SK-N-SH (cell line): ENCODE measurements around the gene ROBO4. TPM values are rescaled to one million over a fixed set of nuclear protein-coding genes. Genes with fewer than 3 reads are reported as not detected.

Experiments used
- CTCF ChIA-PET: fragments of 300-600, 350-600 bp; formaldehyde crosslinking; extraction: SDS; loops from one replicate; lab custom pipeline; 2021; lab: Yijun Ruan, JAX
- POLR2A ChIA-PET: fragments of 350-600 bp; sonication (Branson Sonifier 250); formaldehyde crosslinking; extraction: SDS; loops from one replicate; lab custom pipeline; 2020; ENCODE audit warnings: antibody characterized with exemption, inconsistent platforms; lab: Yijun Ruan, JAX
- DNase-seq: peaks from one replicate; pipeline ENCODE4 v3.0.0; 2012
- H2AFZ ChIP-seq: fragments of 200-600 bp; sonication (generic); 2 replicates; pipeline ENCODE4 v1.8.1; 2016; ENCODE audit warnings: antibody characterized with exemption, mild to moderate bottlenecking, low read depth
- H3F3A ChIP-seq: fragments of 200-600 bp; sonication (generic); replicated peaks from 2 replicates; pipeline ENCODE3; 2016; ENCODE audit warnings: antibody characterized with exemption, mild to moderate bottlenecking; ENCODE audit not compliant: insufficient read depth
- H3K27ac ChIP-seq, 2 experiments: fragments of 200-500 bp in 1 of 2; fragments of 200-600 bp in 1 of 2; sonication (Bioruptor generic) in 1 of 2; sonication (generic), shearing (Covaris generic) in 1 of 2; 2 replicates each; pipeline versions ENCODE4 v1.5.1 to v1.6.1; 2014 to 2016; ENCODE audit warnings: low read depth in 2 of 2, inconsistent platforms in 1 of 2, low read length in 1 of 2, mild to moderate bottlenecking in 1 of 2, mixed read lengths in 1 of 2
- H3K27me3 ChIP-seq: fragments of 200-600 bp; sonication (generic), shearing (Covaris generic); 2 replicates; pipeline ENCODE4 v1.6.1; 2016; ENCODE audit warnings: mixed run types; ENCODE audit not compliant: insufficient read depth
- H3K36me3 ChIP-seq, 2 experiments: fragments of 200-500 bp in 1 of 2; fragments of 200-600 bp in 1 of 2; sonication (Bioruptor generic) in 1 of 2; sonication (generic) in 1 of 2; replicated peaks in 1 of 2; 2 replicates each; pipeline versions ENCODE3 to v1.5.1; 2014 to 2016; ENCODE audit warnings: low read length in 1 of 2, mild to moderate bottlenecking in 1 of 2; ENCODE audit not compliant: insufficient read depth in 2 of 2, control insufficient read depth in 1 of 2
- H3K4me1 ChIP-seq, 2 experiments: fragments of 200-500 bp in 1 of 2; fragments of 200-600 bp in 1 of 2; sonication (Bioruptor generic) in 1 of 2; sonication (generic), shearing (Covaris generic) in 1 of 2; 2 replicates each; pipeline versions ENCODE4 v1.5.1 to v1.6.1; 2014 to 2016; ENCODE audit warnings: low read depth in 1 of 2, low read length in 1 of 2, mixed run types in 1 of 2; ENCODE audit not compliant: insufficient read depth in 2 of 2, control insufficient read depth in 1 of 2
- H3K4me2 ChIP-seq: fragments of 200-600 bp; sonication (generic), shearing (Covaris generic); 2 replicates; pipeline ENCODE4 v1.6.1; 2017; ENCODE audit warnings: mixed run types
- H3K4me3 ChIP-seq, 2 experiments: fragments of 200-500 bp in 1 of 2; fragments of 200-600 bp in 1 of 2; sonication (Bioruptor generic) in 1 of 2; sonication (generic), shearing (Covaris generic) in 1 of 2; 2 replicates each; pipeline versions ENCODE4 v1.5.1 to v1.8.1; 2014 to 2016; ENCODE audit warnings: low read depth in 2 of 2, inconsistent platforms in 1 of 2, low read length in 1 of 2, mild to moderate bottlenecking in 1 of 2, mixed read lengths in 1 of 2, moderate library complexity in 1 of 2
- H3K79me2 ChIP-seq: fragments of 200-600 bp; sonication (generic); 2 replicates; pipeline ENCODE4 v1.8.1; 2017; ENCODE audit warnings: mild to moderate bottlenecking; ENCODE audit not compliant: insufficient read depth
- H3K9ac ChIP-seq: fragments of 200-600 bp; sonication (generic); 2 replicates; pipeline ENCODE4 v1.6.1; 2017; ENCODE audit warnings: mixed run types
- H3K9me2 ChIP-seq: fragments of 200-600 bp; sonication (generic); 2 replicates; pipeline ENCODE4 v1.6.1; 2017; ENCODE audit warnings: mixed run types
- H3K9me3 ChIP-seq: fragments of 200-600 bp; sonication (generic); 2 replicates; pipeline ENCODE4 v1.6.1; 2017; ENCODE audit warnings: mixed run types, mild to moderate bottlenecking, moderate library complexity
- H4K20me1 ChIP-seq: fragments of 200-600 bp; sonication (generic); 2 replicates; pipeline ENCODE4 v1.6.1; 2017; ENCODE audit warnings: mild to moderate bottlenecking, mixed run types; ENCODE audit not compliant: insufficient read depth
- CTCF ChIP-seq: fragments of 200-600 bp; sonication (generic); IDR thresholded peaks from 2 replicates; pipeline ENCODE4 v1.6.1; 2017; ENCODE audit warnings: antibody characterized with exemption, mild to moderate bottlenecking, moderate library complexity
- EP300 ChIP-seq, 2 experiments: IDR thresholded peaks; 2 replicates each; pipeline versions ENCODE4 v1.4.0 to v1.6.1; 2012; ENCODE audit warnings: borderline replicate concordance in 1 of 2, low read depth in 1 of 2, low read length in 1 of 2
- EZH2phosphoT487 ChIP-seq: fragments of 200-600 bp; sonication (generic); IDR thresholded peaks from 2 replicates; pipeline ENCODE4 v1.6.1; 2017; ENCODE audit warnings: low read depth, mixed run types, mild to moderate bottlenecking, antibody characterized with exemption, moderate library complexity, borderline replicate concordance
- FOSL2 ChIP-seq: IDR thresholded peaks from 2 replicates; pipeline ENCODE4 v1.4.0; 2012; ENCODE audit warnings: low read depth, mild to moderate bottlenecking, moderate library complexity, borderline replicate concordance
- FOXJ3 ChIP-seq: sonication (generic); formaldehyde crosslinking; IDR thresholded peaks from 2 replicates; pipeline ENCODE4 v1.5.1; 2020; ENCODE audit warnings: mild to moderate bottlenecking, missing genetic modification reagents
- FOXM1 ChIP-seq: IDR thresholded peaks from 2 replicates; pipeline ENCODE4 v1.4.0; 2012; ENCODE audit warnings: low read depth, mild to moderate bottlenecking
- JUND ChIP-seq: IDR thresholded peaks from 2 replicates; pipeline ENCODE4 v1.4.0; 2012
- MEF2A ChIP-seq: IDR thresholded peaks from 2 replicates; pipeline ENCODE4 v1.4.0; 2012; ENCODE audit warnings: low read depth, borderline replicate concordance
- NRF1 ChIP-seq: IDR thresholded peaks from 2 replicates; pipeline ENCODE4 v1.6.1; 2012; ENCODE audit warnings: low read depth, mild to moderate bottlenecking, low read length
- TAF1 ChIP-seq: IDR thresholded peaks from 2 replicates; pipeline ENCODE4 v1.6.1; 2012; ENCODE audit warnings: low read depth, mild to moderate bottlenecking, low read length, moderate library complexity, borderline replicate concordance
- WGBS: methylation state at CpG from one replicate; pipeline ENCODE4 v1.1.6; 2017; ENCODE audit warnings: low lambda C conversion rate; 5-methylcytosine and 5-hydroxymethylcytosine counted together
- polyA plus RNA-seq, 3 experiments: library from polyadenylated mRNA; depleted of rRNA; stranded (reverse); fragments of >200 nt; gene quantifications; 2 replicates each; pipeline ENCODE4 v1.2.3, GENCODE V29; 2012
- TF ChIP-seq, protein P1 (sequence below): IDR thresholded peaks from 2 replicates; pipeline ENCODE4 v1.4.0; 2012; ENCODE audit warnings: low read depth, borderline replicate concordance

Gene ROBO4
- polyA plus RNA-seq, 1 of the 3 experiments (the other 2 are of a cell fraction): 0.95 TPM

GRCh38 chr11:124938206-124938765, 40.6 kb upstream of the ROBO4 start:
- TF ChIP-seq TAF1 (no peak), FOXJ3 (CRISPR knock-in tag) (no peak), JUND (no peak), CTCF (no peak), FOXM1 (no peak), MEF2A (no peak), NRF1 (no peak), EP300 (IDR thresholded peaks at IDR 0.05; ENCODE audit: borderline replicate concordance in 1 of 2, low read depth in 1 of 2, low read length in 1 of 2) (no peak)
- TF ChIP-seq, protein P1, sequence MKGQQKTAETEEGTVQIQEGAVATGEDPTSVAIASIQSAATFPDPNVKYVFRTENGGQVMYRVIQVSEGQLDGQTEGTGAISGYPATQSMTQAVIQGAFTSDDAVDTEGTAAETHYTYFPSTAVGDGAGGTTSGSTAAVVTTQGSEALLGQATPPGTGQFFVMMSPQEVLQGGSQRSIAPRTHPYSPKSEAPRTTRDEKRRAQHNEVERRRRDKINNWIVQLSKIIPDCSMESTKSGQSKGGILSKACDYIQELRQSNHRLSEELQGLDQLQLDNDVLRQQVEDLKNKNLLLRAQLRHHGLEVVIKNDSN: no peak
- TF ChIP-seq, all 33 proteins: peak for 0
- no peaks in the 10 kb centered on the region for H3K79me2 ChIP-seq
- H3K4me2 ChIP-seq: no peak overlapping the region
- WGBS: 50% methylated on average over 6 of the region's 6 CpGs
- no peaks in the 10 kb centered on the region for H4K20me1 ChIP-seq
- H3K36me3 ChIP-seq: no peaks in the 10 kb centered on the region
- H3K27me3 ChIP-seq: no peaks in the 10 kb centered on the region
- ChIA-PET POLR2A (no interaction called here), CTCF (interaction anchor here (0.9 kb wide), 1 partner anchor 72 kb away, joined by 3 read pairs; no protein-coding TSS in a partner anchor)
- no peak overlapping the region for H2AFZ ChIP-seq
- no peaks in the 10 kb centered on the region for H3F3A ChIP-seq
- H3K27ac ChIP-seq: no peak overlapping the region
- no peaks in the 10 kb centered on the region for H3K4me1 ChIP-seq
- H3K9ac ChIP-seq: no peak overlapping the region
- H3K4me3 ChIP-seq: no peak overlapping the region
- no peaks in the 10 kb centered on the region for H3K9me2 ChIP-seq
- H3K9me3 ChIP-seq: no peaks in the 10 kb centered on the region
- no peak for DNase-seq

- POLR2A ChIA-PET: no interaction called here
- H2AFZ ChIP-seq: no peak overlapping the region
- no peak for TF ChIP-seq EZH2phosphoT487
- TF ChIP-seq FOSL2: no peak
- H3K27me3 ChIP-seq: no peaks in the 10 kb centered on the region
- H3K4me3 ChIP-seq: no peak overlapping the region
- H3K9ac ChIP-seq: no peak overlapping the region
- no peaks in the 10 kb centered on the region for H3K79me2 ChIP-seq
- H3K36me3 ChIP-seq: no peaks in the 10 kb centered on the region
- CTCF ChIA-PET: interaction anchor here (0.9 to 3.2 kb wide), 3 partner anchors 61 to 467 kb away, joined by 3 to 7 read pairs (median 3); no protein-coding TSS in a partner anchor
- H4K20me1 ChIP-seq: no peaks in the 10 kb centered on the region
- H3K4me1 ChIP-seq: no peaks in the 10 kb centered on the region
- 33% methylated on average over 3 of the region's 3 CpGs for WGBS
- H3K9me2 ChIP-seq: no peaks in the 10 kb centered on the region
- no peaks in the 10 kb centered on the region for H3K9me3 ChIP-seq
- H3K27ac ChIP-seq: no peak overlapping the region
- H3F3A ChIP-seq: no peaks in the 10 kb centered on the region
- no peak overlapping the region for H3K4me2 ChIP-seq
- no peak for DNase-seq
These were observed 39.8 kb upstream of the ROBO4 start for GRCh38 chr11:124937336-124937935.
